ENCODE measurements around the gene LARP4. TPM values are rescaled to one million over a fixed set of nuclear protein-coding genes. Genes with fewer than 3 reads are reported as not detected.
A peak's percentile ranks its signal among the peaks of the same experiment; 100 is the strongest.

LARP4 gene
- total RNA-seq, 1 experiment from 2014 or later, result 35.1 TPM

DNA sequence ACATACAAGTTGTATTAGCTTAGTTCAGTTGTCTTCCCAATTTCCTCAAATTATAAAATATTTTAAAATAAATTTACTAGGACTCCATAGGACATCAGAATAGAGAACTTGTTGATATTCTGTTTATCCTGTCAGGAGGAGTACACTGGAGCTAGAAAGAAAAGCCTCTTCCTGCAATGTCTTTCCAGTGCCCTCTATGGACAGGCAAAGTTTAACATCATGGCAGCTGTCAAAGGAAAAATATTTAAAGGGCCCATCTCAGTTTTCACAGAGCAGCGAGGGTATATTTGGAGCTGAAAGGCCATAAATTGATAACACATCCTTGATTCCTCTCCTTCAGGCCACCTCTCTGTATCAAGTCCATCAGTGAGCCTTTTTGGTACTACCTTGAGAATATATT, 123.1 kb downstream of the LARP4 start:
- Histone ChIP-seq H3K9me2 (replicated peaks; ENCODE audit: low read length) (no peaks in the 10 kb centered on the region), H3K79me2 (ENCODE audit: low read length) (peaks cover 96% of the 10 kb centered on the region), H2AFZ (ENCODE audit: low read length) (no peak overlapping the region), H3K4me1 (ENCODE audit: insufficient read depth, low read length) (peaks cover 28% of the 10 kb centered on the region), H3K36me3 (ENCODE audit: low read depth, low read length) (peaks cover 12% of the 10 kb centered on the region), H4K20me1 (ENCODE audit: low read length) (no peaks in the 10 kb centered on the region), H3K4me2 (ENCODE audit: low read length) (no peak overlapping the region), H3K9me3 (ENCODE audit: low read length) (no peaks in the 10 kb centered on the region), H3K27ac (ENCODE audit: low read length) (peak overlapping the region; percentile 16; the same call in 1 of the 2 replicates), H3F3A (ENCODE audit: low read length, unreplicated experiment) (no peaks in the 10 kb centered on the region), H3K9ac (ENCODE audit: low read length) (no peak overlapping the region), H3K27me3 (ENCODE audit: low read length) (no peaks in the 10 kb centered on the region), H3K4me3 (ENCODE audit: low read length) (no peak overlapping the region)
- no TSS peak for BruUV-seq (replicated peaks)
- DNase-seq, result no peak
- TF ChIP-seq, protein P1, sequence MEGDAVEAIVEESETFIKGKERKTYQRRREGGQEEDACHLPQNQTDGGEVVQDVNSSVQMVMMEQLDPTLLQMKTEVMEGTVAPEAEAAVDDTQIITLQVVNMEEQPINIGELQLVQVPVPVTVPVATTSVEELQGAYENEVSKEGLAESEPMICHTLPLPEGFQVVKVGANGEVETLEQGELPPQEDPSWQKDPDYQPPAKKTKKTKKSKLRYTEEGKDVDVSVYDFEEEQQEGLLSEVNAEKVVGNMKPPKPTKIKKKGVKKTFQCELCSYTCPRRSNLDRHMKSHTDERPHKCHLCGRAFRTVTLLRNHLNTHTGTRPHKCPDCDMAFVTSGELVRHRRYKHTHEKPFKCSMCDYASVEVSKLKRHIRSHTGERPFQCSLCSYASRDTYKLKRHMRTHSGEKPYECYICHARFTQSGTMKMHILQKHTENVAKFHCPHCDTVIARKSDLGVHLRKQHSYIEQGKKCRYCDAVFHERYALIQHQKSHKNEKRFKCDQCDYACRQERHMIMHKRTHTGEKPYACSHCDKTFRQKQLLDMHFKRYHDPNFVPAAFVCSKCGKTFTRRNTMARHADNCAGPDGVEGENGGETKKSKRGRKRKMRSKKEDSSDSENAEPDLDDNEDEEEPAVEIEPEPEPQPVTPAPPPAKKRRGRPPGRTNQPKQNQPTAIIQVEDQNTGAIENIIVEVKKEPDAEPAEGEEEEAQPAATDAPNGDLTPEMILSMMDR (conservative IDR thresholded peaks at IDR 0.05; ENCODE audit: low read depth, low read length), result no peak; the same call in 1 of the 2 replicates
- no peak for TF ChIP-seq EZH2 (IDR thresholded peaks at IDR 0.05; ENCODE audit: low read length, unreplicated experiment)
- TF ChIP-seq EZH2phosphoT487 (IDR thresholded peaks at IDR 0.05; ENCODE audit: borderline replicate concordance, low read length), result no peak
- POLR2A ChIA-PET (ENCODE audit: unreplicated experiment), result no interaction called here
- CTCF ChIA-PET, result interaction anchor here (0.6 to 1.0 kb wide), 2 partner anchors 15 to 19 kb away, joined by 4 read pairs; partner anchors contain the start of gene DIP2B
- intact Hi-C loops (cut with micrococcal nuclease), result no loop called here
- no peak for ATAC-seq

DNA sequence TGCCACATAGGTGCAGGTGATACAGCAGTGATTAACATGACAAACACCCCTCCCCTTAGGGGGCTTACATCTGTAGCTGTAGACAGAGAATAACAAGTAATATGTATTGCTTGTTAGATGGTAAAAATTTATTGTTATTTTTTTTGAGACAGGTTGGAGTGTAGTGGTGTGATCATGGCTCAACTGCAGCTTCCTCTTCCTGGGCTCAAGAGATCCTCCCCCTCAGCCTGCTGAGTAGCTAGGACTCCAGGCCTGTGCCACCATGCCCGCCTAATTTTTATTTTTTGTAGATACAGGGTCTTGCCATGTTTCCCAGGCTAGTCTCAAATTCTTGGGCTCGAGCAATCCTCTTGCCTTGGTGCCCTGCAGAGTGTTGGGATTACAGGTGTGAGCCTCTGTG, 123.9 kb downstream of the LARP4 start:
- CTCF ChIA-PET, result no interaction called here

DNA sequence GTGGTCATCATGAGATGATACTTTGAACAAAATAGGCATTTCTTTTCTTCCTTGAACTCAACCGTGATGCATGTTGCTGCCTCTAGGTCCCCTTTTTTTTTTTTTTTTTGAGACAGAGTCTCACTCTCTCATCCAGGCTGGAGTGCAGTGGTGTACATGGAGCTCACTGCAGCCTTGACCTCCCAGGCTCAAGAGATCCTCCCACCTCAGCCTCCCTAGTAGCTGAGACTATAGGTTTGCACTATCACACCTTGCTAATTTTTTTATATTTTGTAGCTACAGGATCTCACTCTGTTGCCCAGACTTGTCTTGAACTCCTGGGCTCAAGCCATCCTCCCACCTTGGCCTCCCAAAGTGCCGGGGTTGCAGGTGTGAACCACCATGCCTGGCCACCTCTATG, 124.7 kb downstream of the LARP4 start:
- no peak overlapping the region for H2AFZ ChIP-seq (ENCODE audit: low read length)
- H3K27me3 ChIP-seq (ENCODE audit: low read length), result no peaks in the 10 kb centered on the region
- BruUV-seq (replicated peaks), result no TSS peak
- no peaks in the 10 kb centered on the region for H4K20me1 ChIP-seq (ENCODE audit: low read length)
- no peaks in the 10 kb centered on the region for H3K9me3 ChIP-seq (ENCODE audit: low read length)
- H3K9me2 ChIP-seq (replicated peaks; ENCODE audit: low read length), result no peaks in the 10 kb centered on the region
- no peak for DNase-seq
- no peak overlapping the region for H3K4me2 ChIP-seq (ENCODE audit: low read length)
- no peak overlapping the region for H3K4me3 ChIP-seq (ENCODE audit: low read length)
- ATAC-seq, result no peak
- no peaks in the 10 kb centered on the region for H3F3A ChIP-seq (ENCODE audit: low read length, unreplicated experiment)
- TF ChIP-seq EZH2 (IDR thresholded peaks at IDR 0.05; ENCODE audit: low read length, unreplicated experiment), result no peak
- TF ChIP-seq, protein P1 (conservative IDR thresholded peaks at IDR 0.05; ENCODE audit: low read depth, low read length), result no peak
- ChIA-PET CTCF (no interaction called here), POLR2A (ENCODE audit: unreplicated experiment) (interaction anchor here (0.7 kb wide), 1 partner anchor 154 kb away, joined by 5 read pairs; no protein-coding TSS in a partner anchor)
- intact Hi-C loops (cut with micrococcal nuclease), result no loop called here
- peaks cover 12% of the 10 kb centered on the region for H3K36me3 ChIP-seq (ENCODE audit: low read depth, low read length)
- no peak overlapping the region for H3K27ac ChIP-seq (ENCODE audit: low read length)
- H3K9ac ChIP-seq (ENCODE audit: low read length), result no peak overlapping the region
- H3K79me2 ChIP-seq (ENCODE audit: low read length), result peaks cover 96% of the 10 kb centered on the region
- peaks cover 43% of the 10 kb centered on the region for H3K4me1 ChIP-seq (ENCODE audit: insufficient read depth, low read length)

More for the DNA sequence above, 123.9 kb downstream of the LARP4 start:
- no TSS peak for BruUV-seq (replicated peaks)
- Histone ChIP-seq H2AFZ (ENCODE audit: low read length) (no peak overlapping the region), H3K9me3 (ENCODE audit: low read length) (no peaks in the 10 kb centered on the region), H3K9me2 (replicated peaks; ENCODE audit: low read length) (no peaks in the 10 kb centered on the region), H3K4me3 (ENCODE audit: low read length) (no peak overlapping the region), H3K9ac (ENCODE audit: low read length) (no peak overlapping the region), H3K27ac (ENCODE audit: low read length) (no peak overlapping the region), H3K79me2 (ENCODE audit: low read length) (peaks cover 96% of the 10 kb centered on the region), H3K4me1 (ENCODE audit: insufficient read depth, low read length) (peaks cover 36% of the 10 kb centered on the region), H3K27me3 (ENCODE audit: low read length) (no peaks in the 10 kb centered on the region), H3K4me2 (ENCODE audit: low read length) (no peak overlapping the region), H3K36me3 (ENCODE audit: low read depth, low read length) (peaks cover 12% of the 10 kb centered on the region), H4K20me1 (ENCODE audit: low read length) (no peaks in the 10 kb centered on the region), H3F3A (ENCODE audit: low read length, unreplicated experiment) (no peaks in the 10 kb centered on the region)
- ATAC-seq (no peak), DNase-seq (no peak)
- POLR2A ChIA-PET (ENCODE audit: unreplicated experiment), result no interaction called here
- intact Hi-C loops (cut with micrococcal nuclease), result no loop called here
- TF ChIP-seq, protein P1 (conservative IDR thresholded peaks at IDR 0.05; ENCODE audit: low read depth, low read length), result no peak
- TF ChIP-seq EZH2phosphoT487 (IDR thresholded peaks at IDR 0.05; ENCODE audit: borderline replicate concordance, low read length) (no peak), EZH2 (IDR thresholded peaks at IDR 0.05; ENCODE audit: low read length, unreplicated experiment) (no peak)

All from PC-3 (cell line).